ENCODE data around the gene SELENOP.

The SELENOP gene

GRCh38 chr5:42787845-42788244 lies 23.8 kb downstream of the SELENOP start:
- DNase-seq, result no peak

- DNase-seq, result no peak
Measured at GRCh38 chr5:42787073-42787472, 24.6 kb downstream of the SELENOP start.

GRCh38 chr5:42785756-42786155 lies 25.9 kb downstream of the SELENOP start:
- no peak for DNase-seq

GRCh38 chr5:42784132-42784531 lies 27.6 kb downstream of the SELENOP start:
- DNase-seq, result no peak

- DNase-seq, result no peak
Measured at GRCh38 chr5:42781584-42781983, 30.1 kb downstream of the SELENOP start.

- no peak for DNase-seq
Measured at GRCh38 chr5:42779083-42779482, 32.6 kb downstream of the SELENOP start.

GRCh38 chr5:42772265-42772993 lies 39.3 kb downstream of the SELENOP start:
- DNase-seq, result no peak

GRCh38 chr5:42770003-42770402 lies 41.7 kb downstream of the SELENOP start:
- DNase-seq, result no peak

- DNase-seq, result no peak
Measured at GRCh38 chr5:42768106-42768504, 43.6 kb downstream of the SELENOP start.

- no peak for DNase-seq
Measured at GRCh38 chr5:42767491-42768105, 44.1 kb downstream of the SELENOP start.

- DNase-seq, result no peak
Measured at GRCh38 chr5:42761791-42762190, 49.9 kb downstream of the SELENOP start.

- DNase-seq, result no peak
Measured at GRCh38 chr5:42760426-42760825, 51.3 kb downstream of the SELENOP start.

- DNase-seq, result no peak
Measured at GRCh38 chr5:42759456-42759855, 52.2 kb downstream of the SELENOP start.

- no peak for DNase-seq
Measured at GRCh38 chr5:42756606-42757601, 54.8 kb downstream of the SELENOP start, which contains the start of gene CCDC152. TSS of gene CCDC152 (plus strand) at chr5:42756818. CDS start at chr5:42759122, 2,304 bp downstream.

- no peak for DNase-seq
Measured at GRCh38 chr5:42753099-42753498, 58.6 kb downstream of the SELENOP start.

GRCh38 chr5:42751044-42751443 lies 60.6 kb downstream of the SELENOP start:
- no peak for DNase-seq

GRCh38 chr5:42750507-42750906 lies 61.2 kb downstream of the SELENOP start:
- no peak for DNase-seq
